IPS-18a (cell line): Measurements from ENCODE around the gene CDKN3.

Experiments used
- H3K27ac ChIP-seq: one replicate; pipeline ENCODE4 v1.5.1; 2013; ENCODE audit warnings: low read length
- H3K27me3 ChIP-seq: one replicate; pipeline ENCODE4 v1.6.1; 2013; ENCODE audit warnings: mild to moderate bottlenecking, low read length; ENCODE audit not compliant: control insufficient read depth, insufficient read depth
- H3K36me3 ChIP-seq: one replicate; pipeline ENCODE4 v1.6.1; 2013; ENCODE audit warnings: low read depth, low read length; ENCODE audit not compliant: control insufficient read depth
- H3K4me1 ChIP-seq: one replicate; pipeline ENCODE4 v1.6.1; 2013; ENCODE audit warnings: low read depth, low read length; ENCODE audit not compliant: control insufficient read depth
- H3K4me3 ChIP-seq: one replicate; pipeline ENCODE4 v1.5.1; 2013; ENCODE audit warnings: low read length
- H3K9ac ChIP-seq: one replicate; pipeline ENCODE4 v1.6.1; 2013; ENCODE audit warnings: mild to moderate bottlenecking, low read length, moderate library complexity
- H3K9me3 ChIP-seq: one replicate; pipeline ENCODE4 v1.6.1; 2013; ENCODE audit warnings: low read depth, low read length; ENCODE audit not compliant: control insufficient read depth

Gene CDKN3

GRCh38 chr14:54396493-54397335 lies at the start of gene CDKN3:
TSS of gene CDKN3 (plus strand) at chr14:54397007. CDS start at chr14:54397069, 62 bp downstream.
- Histone ChIP-seq H3K4me3 (peak within 1 kb of the TSS; percentile 74), H3K27ac (no peak within 1 kb of the TSS), H3K4me1 (no peaks in the 10 kb centered on the region), H3K9me3 (no peaks in the 10 kb centered on the region), H3K27me3 (peaks cover 4% of the 10 kb centered on the region), H3K9ac (peak within 1 kb of the TSS; percentile 64), H3K36me3 (peaks cover 3% of the 10 kb centered on the region)

GRCh38 chr14:54347044-54347443 lies 49.8 kb upstream of the CDKN3 start:
- no peaks in the 10 kb centered on the region for H3K36me3 ChIP-seq
- peaks cover 11% of the 10 kb centered on the region for H3K4me1 ChIP-seq
- H3K27me3 ChIP-seq: no peaks in the 10 kb centered on the region
- no peaks in the 10 kb centered on the region for H3K9me3 ChIP-seq
- no peak overlapping the region for H3K9ac ChIP-seq
- no peak overlapping the region for H3K4me3 ChIP-seq
- no peak overlapping the region for H3K27ac ChIP-seq

- no peak overlapping the region for H3K27ac ChIP-seq
- no peaks in the 10 kb centered on the region for H3K36me3 ChIP-seq
- H3K27me3 ChIP-seq: no peaks in the 10 kb centered on the region
- H3K9me3 ChIP-seq: no peaks in the 10 kb centered on the region
- H3K4me3 ChIP-seq: no peak overlapping the region
- H3K9ac ChIP-seq: no peak overlapping the region
- H3K4me1 ChIP-seq: peaks cover 11% of the 10 kb centered on the region
Observed at GRCh38 chr14:54348001-54348611, 48.7 kb upstream of the CDKN3 start.

GRCh38 chr14:54348923-54349620 lies 47.7 kb upstream of the CDKN3 start:
- Histone ChIP-seq H3K27ac (no peak overlapping the region), H3K4me3 (no peak overlapping the region), H3K9me3 (no peaks in the 10 kb centered on the region), H3K9ac (no peak overlapping the region), H3K4me1 (peaks cover 11% of the 10 kb centered on the region), H3K36me3 (no peaks in the 10 kb centered on the region), H3K27me3 (no peaks in the 10 kb centered on the region)

- Histone ChIP-seq H3K4me1 (peaks cover 11% of the 10 kb centered on the region), H3K27ac (no peak overlapping the region), H3K36me3 (no peaks in the 10 kb centered on the region), H3K9me3 (no peaks in the 10 kb centered on the region), H3K9ac (no peak overlapping the region), H3K27me3 (no peaks in the 10 kb centered on the region), H3K4me3 (no peak overlapping the region)
Observed at GRCh38 chr14:54349713-54350112, 47.1 kb upstream of the CDKN3 start.

GRCh38 chr14:54350203-54350602 lies 46.6 kb upstream of the CDKN3 start:
- Histone ChIP-seq H3K9ac (no peak overlapping the region), H3K4me1 (peaks cover 11% of the 10 kb centered on the region), H3K27ac (no peak overlapping the region), H3K9me3 (no peaks in the 10 kb centered on the region), H3K36me3 (no peaks in the 10 kb centered on the region), H3K4me3 (no peak overlapping the region), H3K27me3 (no peaks in the 10 kb centered on the region)

- H3K36me3 ChIP-seq: no peaks in the 10 kb centered on the region
- H3K27ac ChIP-seq: no peak overlapping the region
- no peak overlapping the region for H3K4me3 ChIP-seq
- no peaks in the 10 kb centered on the region for H3K9me3 ChIP-seq
- H3K9ac ChIP-seq: no peak overlapping the region
- H3K27me3 ChIP-seq: no peaks in the 10 kb centered on the region
- H3K4me1 ChIP-seq: no peaks in the 10 kb centered on the region
Observed at GRCh38 chr14:54353266-54353665, 43.5 kb upstream of the CDKN3 start.

- H3K27ac ChIP-seq: no peak overlapping the region
- H3K9me3 ChIP-seq: no peaks in the 10 kb centered on the region
- H3K36me3 ChIP-seq: no peaks in the 10 kb centered on the region
- H3K9ac ChIP-seq: no peak overlapping the region
- no peak overlapping the region for H3K4me3 ChIP-seq
- no peaks in the 10 kb centered on the region for H3K4me1 ChIP-seq
- H3K27me3 ChIP-seq: no peaks in the 10 kb centered on the region
Observed at GRCh38 chr14:54353694-54354093, 43.1 kb upstream of the CDKN3 start.

- Histone ChIP-seq H3K9ac (no peak overlapping the region), H3K36me3 (no peaks in the 10 kb centered on the region), H3K4me1 (no peaks in the 10 kb centered on the region), H3K9me3 (no peaks in the 10 kb centered on the region), H3K27ac (no peak overlapping the region), H3K4me3 (no peak overlapping the region), H3K27me3 (no peaks in the 10 kb centered on the region)
Observed at GRCh38 chr14:54354096-54354495, 42.7 kb upstream of the CDKN3 start.

GRCh38 chr14:54354968-54355641 lies 41.7 kb upstream of the CDKN3 start:
- Histone ChIP-seq H3K9me3 (no peaks in the 10 kb centered on the region), H3K4me3 (no peak overlapping the region), H3K9ac (no peak overlapping the region), H3K4me1 (no peaks in the 10 kb centered on the region), H3K36me3 (no peaks in the 10 kb centered on the region), H3K27ac (no peak overlapping the region), H3K27me3 (no peaks in the 10 kb centered on the region)

GRCh38 chr14:54355698-54356097 lies 41.1 kb upstream of the CDKN3 start:
- H3K9ac ChIP-seq: no peak overlapping the region
- no peak overlapping the region for H3K27ac ChIP-seq
- H3K9me3 ChIP-seq: no peaks in the 10 kb centered on the region
- H3K27me3 ChIP-seq: peaks cover 2% of the 10 kb centered on the region
- peaks cover 4% of the 10 kb centered on the region for H3K4me1 ChIP-seq
- no peak overlapping the region for H3K4me3 ChIP-seq
- H3K36me3 ChIP-seq: no peaks in the 10 kb centered on the region
